Measurements from ENCODE around the gene FARP2. TPM values are rescaled to one million over a fixed set of nuclear protein-coding genes. Genes with fewer than 3 reads are reported as not detected.

Gene FARP2
- total RNA-seq, 1 donor from 2014 or later, result 62.0 TPM

DNA sequence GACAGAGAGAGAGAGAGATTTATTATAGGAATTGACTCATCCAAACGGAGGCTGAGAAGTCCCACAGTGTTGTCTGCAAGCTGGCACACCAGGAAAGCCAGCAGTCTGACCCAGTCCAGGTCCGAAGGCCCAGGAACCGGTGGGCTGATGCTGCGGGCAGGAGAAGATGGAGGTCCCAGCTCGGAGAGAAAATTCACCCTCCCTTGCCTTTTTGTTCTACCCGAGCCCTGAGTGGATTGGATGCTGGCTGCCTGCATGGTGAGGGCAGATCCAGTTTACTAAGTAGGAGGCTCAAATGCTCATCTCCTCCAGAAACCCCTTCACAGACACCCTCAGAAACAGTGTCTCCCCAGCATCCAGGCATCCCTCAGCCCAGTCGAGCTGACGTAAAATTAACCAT, 174.5 kb downstream of the FARP2 start:
- no peak for DNase-seq (ENCODE audit: low read depth)

DNA sequence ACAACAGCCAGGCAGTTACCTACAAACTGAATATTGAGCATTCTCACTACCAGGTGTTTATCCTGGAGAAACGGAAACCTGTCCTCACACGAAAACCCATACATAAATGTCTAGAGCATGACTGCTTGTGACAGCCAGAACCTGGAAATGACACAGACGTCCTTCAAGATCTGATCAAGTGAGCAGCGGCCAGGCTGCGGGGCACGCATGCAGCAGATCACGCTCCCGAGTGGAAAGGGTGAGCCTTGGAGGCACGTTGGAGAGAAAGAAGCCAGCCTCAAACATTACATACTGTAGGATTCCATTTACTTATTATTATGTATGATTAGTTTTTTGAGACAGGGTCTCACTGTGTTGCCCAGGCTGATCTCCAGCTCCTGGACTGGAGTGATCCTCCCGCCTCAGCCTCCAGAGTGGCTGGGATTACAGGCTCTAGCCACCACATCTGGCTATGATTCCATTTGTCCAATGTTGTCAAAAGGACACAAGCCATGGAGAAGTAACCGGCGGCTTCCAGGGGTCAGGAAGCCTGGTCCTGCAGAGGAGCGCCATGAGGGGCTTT, 175.2 kb downstream of the FARP2 start:
- DNase-seq (ENCODE audit: low read depth), result no peak

DNA sequence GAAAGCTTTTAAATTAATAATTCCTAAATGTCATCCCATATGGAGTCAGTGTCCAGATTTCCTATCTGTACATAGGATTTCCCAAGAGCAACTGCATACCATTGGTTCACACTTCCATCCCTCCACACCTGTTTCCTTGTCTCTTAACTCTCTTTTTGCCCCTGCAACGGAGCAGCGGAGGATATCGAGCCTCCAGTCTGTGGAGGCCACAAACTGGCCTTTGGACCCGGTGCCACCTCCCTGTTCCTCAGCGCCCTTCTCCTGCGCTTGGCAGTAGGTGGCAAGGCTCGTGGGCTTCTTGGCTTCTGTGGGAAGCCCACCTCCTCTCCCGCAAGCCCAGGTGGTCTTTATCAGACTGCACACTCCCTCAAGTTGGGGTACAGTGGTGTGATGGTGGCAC, 176.1 kb downstream of the FARP2 start:
- no peak for DNase-seq (ENCODE audit: low read depth)

- DNase-seq (ENCODE audit: low read depth), result no peak
Measured at GRCh38 chr2:241532733-241533601, 176.9 kb downstream of the FARP2 start.

- no peak for DNase-seq (ENCODE audit: low read depth)
Measured at GRCh38 chr2:241534293-241534692, 178.2 kb downstream of the FARP2 start.

- DNase-seq (ENCODE audit: low read depth), result no peak
Measured at GRCh38 chr2:241534701-241535375, 178.8 kb downstream of the FARP2 start.

DNA sequence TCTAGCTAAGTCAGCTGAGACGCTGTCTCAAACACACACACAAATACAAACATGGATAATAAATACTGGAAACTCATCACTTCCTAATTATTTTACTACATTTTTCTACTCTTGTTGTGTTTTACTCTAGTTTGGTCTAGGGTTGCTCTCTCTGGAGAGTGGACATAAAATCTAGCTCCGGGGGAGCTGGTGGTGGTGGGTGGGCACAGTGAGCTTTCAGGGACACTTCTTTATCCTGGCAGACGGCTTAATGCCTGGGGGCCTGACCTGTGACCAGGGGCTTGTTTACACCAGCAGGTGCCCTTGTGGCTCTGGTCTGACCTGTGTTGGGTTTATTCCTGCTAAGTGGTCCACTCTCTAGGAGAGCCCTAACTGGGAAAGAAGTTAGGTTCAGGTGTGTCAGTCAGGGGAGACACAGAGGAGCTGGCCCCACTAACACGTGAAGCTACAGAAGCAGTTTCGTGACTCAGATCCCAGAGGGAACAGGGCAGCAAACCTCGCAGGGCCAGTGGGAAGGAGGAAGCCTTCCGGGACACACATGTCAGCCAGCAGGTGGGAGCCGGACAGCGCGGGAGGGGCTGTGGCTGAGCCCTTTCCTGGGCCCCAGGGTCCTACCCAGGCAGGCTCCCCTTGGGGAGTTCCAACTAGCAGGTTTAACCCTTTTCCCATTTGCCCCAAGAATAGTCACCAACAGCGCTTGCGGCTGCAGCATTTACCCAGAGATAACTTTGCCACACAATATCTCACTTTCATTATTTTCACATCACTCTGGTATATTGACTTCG, 180.0 kb downstream of the FARP2 start:
- no peak for DNase-seq (ENCODE audit: low read depth)

DNA sequence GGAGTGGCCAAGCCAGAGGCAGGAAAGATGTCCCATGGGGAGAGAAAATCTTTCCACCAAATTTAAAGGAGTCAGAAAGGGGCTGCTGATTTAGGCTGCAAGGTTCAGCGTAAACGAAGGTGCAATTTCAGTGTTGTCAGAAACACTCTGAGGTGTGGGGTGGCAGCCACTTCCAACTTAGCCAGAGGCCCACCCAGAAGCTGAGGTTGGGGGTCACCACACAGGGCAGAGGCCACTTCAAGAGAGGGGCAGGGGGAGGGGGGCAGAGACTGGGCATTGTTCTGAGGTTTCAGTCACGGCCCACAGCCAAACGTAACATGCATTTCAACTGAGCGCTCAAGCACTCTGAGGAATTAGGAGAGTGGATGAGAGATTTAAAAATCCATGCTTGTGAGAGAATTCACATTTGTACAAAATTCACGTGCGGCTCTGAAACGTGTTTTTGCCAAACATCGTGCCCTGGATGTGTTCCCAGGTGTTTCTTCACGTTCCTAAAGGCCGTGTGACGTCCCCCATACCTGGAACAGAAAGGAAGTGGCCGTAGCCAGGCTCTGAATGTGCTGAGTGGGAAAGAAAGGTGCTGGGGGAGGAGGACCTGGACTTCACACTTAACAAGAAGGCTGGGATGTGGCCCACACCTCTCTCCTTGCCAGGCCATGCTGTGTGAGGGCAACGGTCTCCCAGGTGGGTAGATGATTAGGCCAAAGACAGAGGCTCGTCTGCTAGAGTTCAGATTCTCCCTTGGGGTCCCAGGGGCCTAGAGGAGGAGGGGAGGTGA, 182.9 kb downstream of the FARP2 start:
- no peak for DNase-seq (ENCODE audit: low read depth)

DNA sequence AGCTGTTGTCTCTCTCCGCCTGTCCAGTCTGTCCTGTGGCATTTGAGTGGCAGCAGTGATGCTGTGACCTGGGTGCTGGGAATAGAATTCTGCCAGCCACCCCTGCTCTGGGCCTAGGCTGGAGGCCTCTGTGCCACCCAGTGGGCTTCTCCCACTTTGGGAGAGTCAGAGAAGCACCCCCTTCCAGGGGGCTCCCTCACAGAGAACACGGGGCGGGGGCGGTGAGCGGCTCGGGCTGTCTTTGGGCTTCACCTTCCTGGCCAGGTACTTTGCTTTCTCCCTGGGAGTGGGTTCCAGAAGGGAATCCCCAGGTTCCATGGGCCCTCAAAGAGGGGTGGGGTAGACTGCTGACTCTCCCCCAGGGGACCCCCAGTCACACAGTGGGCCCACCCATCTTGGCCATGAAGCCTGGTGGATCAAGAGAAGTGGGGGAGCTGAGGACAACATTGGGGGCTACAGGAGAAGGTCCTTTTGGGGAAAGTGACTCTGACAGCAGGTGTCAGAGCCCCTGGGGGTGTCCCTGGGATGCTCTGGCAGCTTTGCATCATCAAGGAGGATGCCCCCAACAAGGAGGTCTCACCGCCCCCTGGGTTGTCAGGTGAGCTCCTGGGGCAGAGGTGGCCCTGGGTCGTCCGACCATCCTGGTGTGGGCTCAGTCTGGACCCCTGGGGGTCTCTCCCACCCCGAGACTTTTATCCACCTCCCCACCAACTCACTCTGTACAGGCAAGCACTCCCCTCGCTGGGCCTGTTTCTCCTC, 183.7 kb downstream of the FARP2 start:
- no peak for DNase-seq (ENCODE audit: low read depth)

GRCh38 chr2:241540401-241540770, 184.3 kb downstream of the FARP2 start:
- no peak for DNase-seq (ENCODE audit: low read depth)

DNA sequence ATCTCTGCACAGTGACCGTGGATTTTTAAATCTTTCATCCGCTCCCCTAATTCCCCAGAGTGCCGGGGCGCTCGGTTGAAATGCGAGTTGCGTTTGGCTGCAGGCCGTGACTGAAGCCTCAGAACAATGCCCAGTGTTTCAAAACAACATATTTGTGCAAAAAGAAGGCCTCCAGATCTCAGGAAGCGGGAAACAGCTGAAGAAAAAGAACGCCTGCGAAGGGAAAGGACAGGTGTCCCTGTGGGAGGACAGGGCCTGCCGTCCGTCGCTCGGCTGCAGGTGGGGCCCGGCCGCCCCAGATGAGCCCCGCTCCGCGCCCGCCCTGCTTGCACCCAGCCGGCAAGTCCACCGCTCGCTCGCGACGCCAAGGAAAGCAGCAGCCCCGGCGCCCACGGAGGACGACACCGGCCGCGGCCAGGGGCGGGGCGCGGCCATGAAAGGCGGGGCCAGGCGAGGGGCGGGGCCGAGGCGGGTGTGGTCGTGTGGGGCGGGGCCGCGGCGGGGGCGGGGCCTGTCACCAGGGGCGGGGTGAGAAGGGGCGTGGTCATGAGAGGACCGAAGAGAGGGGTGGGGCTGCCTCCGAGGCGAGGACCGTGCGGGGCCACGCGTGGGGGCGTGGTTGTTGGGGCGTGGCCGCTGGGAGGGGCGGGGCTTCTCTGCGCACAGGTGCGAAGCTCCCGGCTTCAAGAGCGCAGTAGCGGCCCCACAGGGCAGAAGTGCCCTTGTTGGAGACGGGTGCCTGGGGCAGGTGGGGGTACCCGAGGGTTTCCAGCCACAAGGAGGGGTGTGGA, 184.9 kb downstream of the FARP2 start:
- no peak for DNase-seq (ENCODE audit: low read depth)

DNA sequence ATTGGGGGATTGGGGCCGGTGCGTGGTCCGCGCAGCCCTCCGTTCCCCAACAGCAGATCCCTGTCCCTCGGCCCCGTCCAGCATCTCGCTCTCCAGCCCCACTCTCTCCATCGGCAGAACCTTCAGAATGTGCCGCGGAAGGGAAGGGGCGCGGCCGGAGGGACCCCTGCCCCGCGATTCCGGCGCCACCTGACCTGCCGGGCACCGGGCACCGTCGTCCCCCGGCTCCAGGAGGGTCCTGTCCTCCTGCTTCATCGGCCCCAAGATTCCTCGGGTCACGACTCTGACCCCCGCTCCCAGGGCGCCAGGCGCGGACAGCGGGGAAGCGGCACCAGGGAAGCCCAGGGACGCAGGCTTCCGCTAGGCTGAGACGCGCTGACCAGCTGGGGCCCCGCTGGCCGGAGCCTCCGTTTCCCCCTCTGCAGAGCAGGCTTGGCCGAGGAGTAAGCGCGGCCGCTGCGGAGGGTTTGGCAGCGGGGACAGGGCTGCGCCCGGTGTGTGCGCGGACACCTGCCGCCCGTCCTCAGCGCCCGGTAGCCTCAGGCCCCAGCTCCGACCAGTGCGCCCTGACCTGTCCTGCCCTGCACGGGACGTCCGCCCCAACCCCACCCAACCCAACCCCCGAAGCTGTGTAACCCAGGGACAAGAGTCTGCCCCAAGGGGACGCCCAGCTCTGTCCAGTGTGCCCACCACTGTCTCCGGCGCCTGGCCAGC, 185.6 kb downstream of the FARP2 start:
- DNase-seq (ENCODE audit: low read depth), result no peak

GRCh38 chr2:241542278-241542605, 186.2 kb downstream of the FARP2 start:
- DNase-seq (ENCODE audit: low read depth), result no peak

Other genes starting within 250 kb of the FARP2 start
- gene PASK, start 206.8 kb upstream of the FARP2 start, total RNA-seq, result 3.1 and 3.9 TPM in 2 replicates
- 46.6 and 64.8 TPM in 2 replicates for gene PPP1R7, start 205.8 kb upstream of the FARP2 start, total RNA-seq
- 1.2 and 1.8 TPM in 2 replicates for gene ANO7, start 167.6 kb upstream of the FARP2 start, total RNA-seq
- gene HDLBP, start 40.6 kb upstream of the FARP2 start, total RNA-seq, result 531 and 826 TPM in 2 replicates
- 560 and 750 TPM in 2 replicates for gene SEPTIN2, start 40.4 kb upstream of the FARP2 start, total RNA-seq
- gene STK25, start 152.3 kb downstream of the FARP2 start, total RNA-seq, result 240 and 280 TPM in 2 replicates
- gene BOK, start 202.5 kb downstream of the FARP2 start, total RNA-seq, result 57.0 and 61.0 TPM in 2 replicates